Measurements from ENCODE around the gene FRS3. TPM values are rescaled to one million over a fixed set of nuclear protein-coding genes. Genes with fewer than 3 reads are reported as not detected.

FRS3 gene
- total RNA-seq, 1 experiment from 2014 or later = 5.9 TPM

DNA sequence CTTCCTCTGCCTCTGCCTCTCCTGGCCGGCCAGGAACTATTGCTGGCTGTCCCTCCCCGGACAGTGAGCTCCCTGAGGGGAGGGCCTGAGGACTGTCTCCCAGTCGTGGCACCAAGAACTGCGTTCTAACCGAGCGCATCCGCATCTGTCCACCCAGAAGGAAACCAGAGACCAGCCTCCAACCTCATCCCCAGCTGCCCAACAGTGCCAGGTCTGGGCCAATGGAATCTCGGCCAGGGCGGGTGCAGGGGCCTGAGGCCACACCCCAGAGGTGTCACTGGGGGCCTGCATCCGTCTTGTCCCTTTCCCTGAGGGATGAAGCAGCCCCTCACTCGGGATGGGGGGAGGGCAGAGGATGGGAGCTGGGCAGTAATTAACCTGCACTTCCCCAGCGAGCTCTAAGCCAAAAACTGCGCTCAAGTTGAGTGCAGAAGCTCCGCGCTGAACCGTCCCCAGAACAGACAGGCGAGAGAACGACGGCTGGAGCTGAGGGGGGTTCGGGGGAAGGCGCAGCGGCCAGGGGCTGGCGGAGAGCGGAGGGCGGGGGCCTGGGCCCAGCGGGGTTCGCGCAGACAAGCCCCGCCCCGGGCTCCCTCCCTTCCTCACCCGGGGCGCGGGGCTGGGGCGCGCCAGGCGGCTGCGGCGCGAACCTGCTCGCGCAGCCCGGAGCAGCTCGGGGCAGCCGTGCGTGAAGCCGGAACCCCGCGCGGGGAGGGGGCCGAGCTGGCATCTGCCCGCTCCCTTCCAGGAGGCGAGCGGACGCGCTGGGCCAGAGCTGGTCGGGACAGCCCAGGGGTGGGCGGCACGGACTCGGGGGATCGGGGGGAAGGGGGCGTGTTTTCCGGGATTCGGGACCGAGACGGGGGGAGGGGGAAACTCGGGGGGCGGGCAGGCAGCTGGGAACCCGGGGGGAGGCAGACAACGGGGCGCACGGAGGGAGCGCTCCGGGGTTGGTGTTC, 45.7 kb downstream of the FRS3 start:
- peak overlapping the region; percentile 85 for H2AFZ ChIP-seq (ENCODE audit: low read depth, low read length, poor library complexity, severe bottlenecking)
- H4K20me1 ChIP-seq (ENCODE audit: insufficient read depth) = no peaks in the 10 kb centered on the region
- peak overlapping the region; percentile 98 for H3K4me2 ChIP-seq (ENCODE audit: low read length)
- peak overlapping the region; percentile 75 for H3K27ac ChIP-seq (ENCODE audit: low read depth, low read length)
- ATAC-seq = peak; percentile 74
- H3K36me3 ChIP-seq (ENCODE audit: control insufficient read depth in 1 of 2, insufficient read depth in 2 of 2, low read length in 2 of 2) = no peaks in the 10 kb centered on the region
- H3K27me3 ChIP-seq (ENCODE audit: insufficient read depth, low read length) = no peaks in the 10 kb centered on the region
- peaks cover 13 to 26% of the 10 kb centered on the region in 2 experiments for H3K4me1 ChIP-seq (ENCODE audit: control insufficient read depth in 1 of 2, insufficient read depth in 2 of 2, low read length in 2 of 2)
- POLR2A ChIA-PET = interaction anchor here (0.6 to 0.8 kb wide), 2 partner anchors 8 to 125 kb away, joined by 3 read pairs; no protein-coding TSS in a partner anchor
- H3K9me3 ChIP-seq (ENCODE audit: control insufficient read depth in 1 of 2, insufficient read depth in 1 of 2, low read depth in 1 of 2, low read length in 2 of 2) = no peaks in the 10 kb centered on the region
- peak overlapping the region; percentile 58 to 76 for H3K4me3 ChIP-seq (replicated peaks in 1 of 2; ENCODE audit: low read depth in 1 of 2, low read length in 2 of 2)
- peak overlapping the region; percentile 44 for H3K9ac ChIP-seq (ENCODE audit: low read length)
- no peaks in the 10 kb centered on the region for H3K9me2 ChIP-seq (ENCODE audit: insufficient read depth)
- intact Hi-C loops (cut with micrococcal nuclease) = loop anchor here (2.0 kb wide), 1 partner anchor 45 kb away; the partner anchor contains the start of gene FRS3
- no peaks in the 10 kb centered on the region for H3K79me2 ChIP-seq (ENCODE audit: insufficient read depth, low read length)
- TF ChIP-seq ZFX (IDR thresholded peaks at IDR 0.05) (no peak), EZH2 (IDR thresholded peaks at IDR 0.05) (no peak), YY1 (IDR thresholded peaks at IDR 0.05; ENCODE audit: extremely low read depth, insufficient replicate concordance, low read depth, low read length) (no peak), POLR2AphosphoS5 (IDR thresholded peaks at IDR 0.05; ENCODE audit: low read depth, low read length) (peak; percentile 36; the same call in 1 of the 2 replicates), TCF7L2 (IDR thresholded peaks at IDR 0.05; ENCODE audit: borderline replicate concordance, extremely low read depth, insufficient read depth, insufficient read length) (peak; percentile 30), SP1 (IDR thresholded peaks at IDR 0.05; ENCODE audit: low read depth) (0 out of 2 replicates have a peak, but pooled peaks have one; percentile 2), SRF (IDR thresholded peaks at IDR 0.05; ENCODE audit: low read depth) (no peak), EGR1 (IDR thresholded peaks at IDR 0.05; ENCODE audit: low read depth) (no peak)
- TF ChIP-seq, protein P1, sequence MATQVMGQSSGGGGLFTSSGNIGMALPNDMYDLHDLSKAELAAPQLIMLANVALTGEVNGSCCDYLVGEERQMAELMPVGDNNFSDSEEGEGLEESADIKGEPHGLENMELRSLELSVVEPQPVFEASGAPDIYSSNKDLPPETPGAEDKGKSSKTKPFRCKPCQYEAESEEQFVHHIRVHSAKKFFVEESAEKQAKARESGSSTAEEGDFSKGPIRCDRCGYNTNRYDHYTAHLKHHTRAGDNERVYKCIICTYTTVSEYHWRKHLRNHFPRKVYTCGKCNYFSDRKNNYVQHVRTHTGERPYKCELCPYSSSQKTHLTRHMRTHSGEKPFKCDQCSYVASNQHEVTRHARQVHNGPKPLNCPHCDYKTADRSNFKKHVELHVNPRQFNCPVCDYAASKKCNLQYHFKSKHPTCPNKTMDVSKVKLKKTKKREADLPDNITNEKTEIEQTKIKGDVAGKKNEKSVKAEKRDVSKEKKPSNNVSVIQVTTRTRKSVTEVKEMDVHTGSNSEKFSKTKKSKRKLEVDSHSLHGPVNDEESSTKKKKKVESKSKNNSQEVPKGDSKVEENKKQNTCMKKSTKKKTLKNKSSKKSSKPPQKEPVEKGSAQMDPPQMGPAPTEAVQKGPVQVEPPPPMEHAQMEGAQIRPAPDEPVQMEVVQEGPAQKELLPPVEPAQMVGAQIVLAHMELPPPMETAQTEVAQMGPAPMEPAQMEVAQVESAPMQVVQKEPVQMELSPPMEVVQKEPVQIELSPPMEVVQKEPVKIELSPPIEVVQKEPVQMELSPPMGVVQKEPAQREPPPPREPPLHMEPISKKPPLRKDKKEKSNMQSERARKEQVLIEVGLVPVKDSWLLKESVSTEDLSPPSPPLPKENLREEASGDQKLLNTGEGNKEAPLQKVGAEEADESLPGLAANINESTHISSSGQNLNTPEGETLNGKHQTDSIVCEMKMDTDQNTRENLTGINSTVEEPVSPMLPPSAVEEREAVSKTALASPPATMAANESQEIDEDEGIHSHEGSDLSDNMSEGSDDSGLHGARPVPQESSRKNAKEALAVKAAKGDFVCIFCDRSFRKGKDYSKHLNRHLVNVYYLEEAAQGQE (IDR thresholded peaks at IDR 0.05; ENCODE audit: low read depth) = no peak
- no TSS peak for BruUV-seq (replicated peaks)
- peak; percentile 36 for DNase-seq (ENCODE audit: low read depth, low spot score)
- CTCF ChIA-PET = interaction anchor here (0.8 to 2.7 kb wide), 10 partner anchors 14 to 496 kb away, joined by 3 to 19 read pairs (median 4); partner anchors contain the start of gene TOMM6
- RAD21 ChIA-PET (ENCODE audit: low non-redundant PET in 1 of 2, low total read pairs in 2 of 2, uncharacterized antibody in 2 of 2, unreplicated experiment in 2 of 2) = interaction anchor here (0.6 to 1.4 kb wide), 3 partner anchors 20 to 1287 kb away, joined by 3 to 4 read pairs (median 3); partner anchors contain the start of gene RRP36 (in 1 of the 2)
